Activated CD8-positive, alpha-beta memory T cell treated with anti-CD3 and anti-CD28 coated beads for 48 hours (primary cell): ENCODE results near the gene DRAM1.
"Not testable (repeated sequence)": the region's sequence is repeated elsewhere in the genome, so short reads cannot be mapped to it uniquely, and the experiment has no call there.

Experiments
- DNase-seq, 3 experiments: peaks; one replicate each; pipeline ENCODE4 v3.0.0-alpha.2; 2020; ENCODE audit warnings: low read depth in 2 of 3, low spot score in 2 of 3

DRAM1 gene

GRCh38 chr12:101901777-101902176, 24.4 kb downstream of the DRAM1 start:
- DNase-seq = no peak

- no peak for DNase-seq
Observed at GRCh38 chr12:101902641-101903040, 25.3 kb downstream of the DRAM1 start.

GRCh38 chr12:101906226-101906625, 28.8 kb downstream of the DRAM1 start:
- DNase-seq = no peak

- DNase-seq = no peak
Observed at GRCh38 chr12:101908395-101908794, 31.0 kb downstream of the DRAM1 start.

GRCh38 chr12:101909646-101910045, 32.3 kb downstream of the DRAM1 start:
- DNase-seq = no peak

GRCh38 chr12:101915841-101916240, 38.5 kb downstream of the DRAM1 start:
- no peak for DNase-seq

GRCh38 chr12:101918805-101919204, 41.4 kb downstream of the DRAM1 start:
- not testable (repeated sequence) for DNase-seq

- DNase-seq = no peak
Observed at GRCh38 chr12:101919447-101919846, 42.1 kb downstream of the DRAM1 start.

GRCh38 chr12:101920906-101921305, 43.5 kb downstream of the DRAM1 start:
- no peak for DNase-seq

- DNase-seq = no peak
Observed at GRCh38 chr12:101923045-101923718, 45.8 kb downstream of the DRAM1 start.

GRCh38 chr12:101924618-101925017, 47.2 kb downstream of the DRAM1 start:
- DNase-seq = no peak

GRCh38 chr12:101925361-101925760, 48.0 kb downstream of the DRAM1 start:
- DNase-seq = no peak

- DNase-seq = no peak
Observed at GRCh38 chr12:101925935-101926334, 48.6 kb downstream of the DRAM1 start.

- no peak for DNase-seq
Observed at GRCh38 chr12:101927036-101927435, 49.7 kb downstream of the DRAM1 start.

- DNase-seq = no peak
Observed at GRCh38 chr12:101927999-101928398, 50.6 kb downstream of the DRAM1 start.

GRCh38 chr12:101928556-101928955, 51.2 kb downstream of the DRAM1 start:
- no peak for DNase-seq

- no peak for DNase-seq
Observed at GRCh38 chr12:101929365-101930041, 52.1 kb downstream of the DRAM1 start.

- DNase-seq = no peak
Observed at GRCh38 chr12:101931498-101932326, 54.3 kb downstream of the DRAM1 start.

- no peak for DNase-seq
Observed at GRCh38 chr12:101933866-101934514, 56.6 kb downstream of the DRAM1 start.

GRCh38 chr12:101935890-101936746, 58.7 kb downstream of the DRAM1 start:
- no peak for DNase-seq

- DNase-seq = no peak
Observed at GRCh38 chr12:101939306-101939705, 61.9 kb downstream of the DRAM1 start.
